CD8-positive, alpha-beta memory T cell (primary cell): ENCODE measurements around the gene HFM1. TPM values are rescaled to one million over a fixed set of nuclear protein-coding genes. Genes with fewer than 3 reads are reported as not detected.

Source experiments
- CTCF ChIA-PET: fragments of 350-600 bp; sonication (Branson Sonifier 250); formaldehyde crosslinking; loops from one replicate; lab custom pipeline; 2021; ENCODE audit warnings: antibody characterized with exemption; lab: Charles Lee
- POLR2A ChIA-PET: fragments of 350-600 bp; sonication (Branson Sonifier 250); formaldehyde crosslinking; loops from one replicate; lab custom pipeline; 2021; ENCODE audit warnings: antibody characterized with exemption; lab: Charles Lee
- DNase-seq, 5 donors: peaks; one replicate each; pipeline versions ENCODE4 v3.0.0 to v3.0.0-alpha.2; 2020 to 2022; ENCODE audit warnings: mixed read lengths in 1 of 5
- H3K27ac ChIP-seq: one replicate; pipeline ENCODE4 v1.7.0; 2013; ENCODE audit warnings: low read depth, mild to moderate bottlenecking, low read length, moderate library complexity
- H3K27me3 ChIP-seq: 2 replicates; pipeline ENCODE4 v1.7.0; 2013; ENCODE audit warnings: low read length, mild to moderate bottlenecking; ENCODE audit not compliant: insufficient read depth, poor library complexity, severe bottlenecking
- H3K36me3 ChIP-seq: 2 replicates; pipeline ENCODE4 v1.7.0; 2013; ENCODE audit warnings: mild to moderate bottlenecking, low read length, moderate library complexity; ENCODE audit not compliant: insufficient read depth
- H3K4me1 ChIP-seq: 2 replicates; pipeline ENCODE4 v1.7.0; 2013; ENCODE audit warnings: mild to moderate bottlenecking, low read length, moderate library complexity; ENCODE audit not compliant: insufficient read depth
- H3K4me3 ChIP-seq: 2 replicates; pipeline ENCODE4 v1.7.0; 2013; ENCODE audit warnings: mild to moderate bottlenecking, low read length
- H3K9me3 ChIP-seq: 2 replicates; pipeline ENCODE4 v1.7.0; 2013; ENCODE audit warnings: mild to moderate bottlenecking, low read length
- H3K27ac Mint-ChIP-seq, 8 donors: one replicate each; pipeline ENCODE4 v1.8.0; 2020 to 2021; ENCODE audit warnings: mixed read lengths in 8 of 8, mild to moderate bottlenecking in 6 of 8, inconsistent platforms in 3 of 8, moderate library complexity in 3 of 8
- H3K27me3 Mint-ChIP-seq, 2 donors: one replicate each; pipeline ENCODE4 v1.8.0; 2020 to 2021; ENCODE audit warnings: mixed read lengths in 2 of 2, mild to moderate bottlenecking in 1 of 2, moderate library complexity in 1 of 2
- H3K36me3 Mint-ChIP-seq, 3 donors: one replicate each; pipeline ENCODE4 v1.8.0; 2020 to 2021; ENCODE audit warnings: mixed read lengths in 3 of 3, inconsistent platforms in 1 of 3, mild to moderate bottlenecking in 1 of 3
- H3K4me1 Mint-ChIP-seq, 3 donors: one replicate each; pipeline ENCODE4 v1.8.0; 2020 to 2021; ENCODE audit warnings: mixed read lengths in 3 of 3, inconsistent platforms in 1 of 3, mild to moderate bottlenecking in 1 of 3
- H3K4me3 Mint-ChIP-seq, 7 donors: one replicate each; pipeline ENCODE4 v1.8.0; 2020 to 2021; ENCODE audit warnings: mixed read lengths in 7 of 7, mild to moderate bottlenecking in 6 of 7, moderate library complexity in 4 of 7, inconsistent platforms in 2 of 7
- H3K9me3 Mint-ChIP-seq, 5 donors: one replicate each; pipeline ENCODE4 v1.8.0; 2020 to 2022; ENCODE audit warnings: mixed read lengths in 5 of 5, mild to moderate bottlenecking in 3 of 5, moderate library complexity in 2 of 5, inconsistent platforms in 1 of 5
- polyA plus RNA-seq: library from polyadenylated mRNA; unstranded; fragments of 300-500 nt; fragmentation: Illumina TruSeq; gene quantifications from one replicate; pipeline ENCODE4 v1.2.3, GENCODE V29; 2021
- total RNA-seq, 2 experiments: library from RNA; stranded (reverse); gene quantifications; one replicate each; pipeline ENCODE4 v1.2.3, GENCODE V29; 2021

The HFM1 gene
- total and polyA plus RNA-seq, 3 experiments from 2014 or later: not detected

- no peaks in the 10 kb centered on the region for H3K9me3 ChIP-seq
- no peak overlapping the region for H3K4me3 ChIP-seq
- no peak for DNase-seq
- H3K9me3 Mint-ChIP-seq: no peaks in the 10 kb centered on the region
- no peak overlapping the region for H3K4me3 Mint-ChIP-seq
- H3K4me1 ChIP-seq: no peaks in the 10 kb centered on the region
- no peak overlapping the region for H3K27ac Mint-ChIP-seq
- ChIA-PET POLR2A (no interaction called here), CTCF (no interaction called here)
- H3K27me3 ChIP-seq: no peaks in the 10 kb centered on the region
- no peaks in the 10 kb centered on the region for H3K4me1 Mint-ChIP-seq
- H3K36me3 Mint-ChIP-seq: no peaks in the 10 kb centered on the region
- no peak overlapping the region for H3K27ac ChIP-seq
- H3K27me3 Mint-ChIP-seq: peaks cover 7 to 21% of the 10 kb centered on the region in 2 donors
- H3K36me3 ChIP-seq: no peaks in the 10 kb centered on the region
Measured at GRCh38 chr1:91345395-91346005, 59.1 kb downstream of the HFM1 start.

- Histone ChIP-seq H3K9me3 (no peaks in the 10 kb centered on the region), H3K4me3 (no peak overlapping the region), H3K27ac (no peak overlapping the region), H3K36me3 (no peaks in the 10 kb centered on the region), H3K27me3 (no peaks in the 10 kb centered on the region), H3K4me1 (no peaks in the 10 kb centered on the region)
- ChIA-PET POLR2A (no interaction called here), CTCF (no interaction called here)
- no peaks in the 10 kb centered on the region for H3K4me1 Mint-ChIP-seq
- no peak for DNase-seq
- no peak overlapping the region for H3K27ac Mint-ChIP-seq
- H3K27me3 Mint-ChIP-seq: peaks cover 13 to 26% of the 10 kb centered on the region in 2 donors
- peaks cover 0 to 6% (median 0%) of the 10 kb centered on the region in 5 donors for H3K9me3 Mint-ChIP-seq
- H3K4me3 Mint-ChIP-seq: no peak overlapping the region
- H3K36me3 Mint-ChIP-seq: no peaks in the 10 kb centered on the region
Measured at GRCh38 chr1:91338501-91338900, 66.1 kb downstream of the HFM1 start.

GRCh38 chr1:91335603-91336002 is 69.0 kb downstream of the HFM1 start:
- no peaks in the 10 kb centered on the region for H3K27me3 ChIP-seq
- H3K9me3 ChIP-seq: no peaks in the 10 kb centered on the region
- H3K36me3 Mint-ChIP-seq: no peaks in the 10 kb centered on the region
- no peak overlapping the region for H3K27ac Mint-ChIP-seq
- H3K27ac ChIP-seq: no peak overlapping the region
- no peaks in the 10 kb centered on the region for H3K36me3 ChIP-seq
- POLR2A ChIA-PET: no interaction called here
- H3K4me1 Mint-ChIP-seq: no peaks in the 10 kb centered on the region
- H3K9me3 Mint-ChIP-seq: peaks cover 1 to 12% (median 6%) of the 10 kb centered on the region in 5 donors
- CTCF ChIA-PET: no interaction called here
- no peak overlapping the region for H3K4me3 Mint-ChIP-seq
- peaks cover 11 to 30% of the 10 kb centered on the region in 2 donors for H3K27me3 Mint-ChIP-seq
- H3K4me1 ChIP-seq: no peaks in the 10 kb centered on the region
- no peak for DNase-seq
- H3K4me3 ChIP-seq: no peak overlapping the region

- H3K27ac ChIP-seq: no peak overlapping the region
- no peak for DNase-seq
- H3K4me1 Mint-ChIP-seq: no peaks in the 10 kb centered on the region
- no peaks in the 10 kb centered on the region for H3K9me3 ChIP-seq
- no peaks in the 10 kb centered on the region for H3K27me3 ChIP-seq
- no peak overlapping the region for H3K27ac Mint-ChIP-seq
- H3K4me1 ChIP-seq: no peaks in the 10 kb centered on the region
- H3K27me3 Mint-ChIP-seq: peaks cover 15 to 30% of the 10 kb centered on the region in 2 donors
- H3K4me3 ChIP-seq: no peak overlapping the region
- POLR2A ChIA-PET: no interaction called here
- no peaks in the 10 kb centered on the region for H3K36me3 Mint-ChIP-seq
- CTCF ChIA-PET: no interaction called here
- no peak overlapping the region for H3K4me3 Mint-ChIP-seq
- peaks cover 5 to 15% (median 6%) of the 10 kb centered on the region in 5 donors for H3K9me3 Mint-ChIP-seq
- no peaks in the 10 kb centered on the region for H3K36me3 ChIP-seq
Measured at GRCh38 chr1:91334856-91335255, 69.8 kb downstream of the HFM1 start.

- POLR2A ChIA-PET: no interaction called here
Measured at GRCh38 chr1:91325456-91325855, 79.2 kb downstream of the HFM1 start.

GRCh38 chr1:91314643-91315042 is 90.0 kb downstream of the HFM1 start:
- no peak for DNase-seq
- H3K9me3 Mint-ChIP-seq: peaks cover 0 to 3% (median 0%) of the 10 kb centered on the region in 5 donors
- no peaks in the 10 kb centered on the region for H3K4me1 Mint-ChIP-seq
- peaks cover 11 to 54% of the 10 kb centered on the region in 2 donors for H3K27me3 Mint-ChIP-seq
- no peaks in the 10 kb centered on the region for H3K36me3 Mint-ChIP-seq
- Histone ChIP-seq H3K36me3 (no peaks in the 10 kb centered on the region), H3K4me1 (no peaks in the 10 kb centered on the region), H3K27me3 (peaks cover under 1% of the 10 kb centered on the region), H3K9me3 (no peaks in the 10 kb centered on the region), H3K4me3 (no peak overlapping the region), H3K27ac (no peak overlapping the region)
- POLR2A ChIA-PET: no interaction called here
- CTCF ChIA-PET: no interaction called here
- H3K27ac Mint-ChIP-seq: no peak overlapping the region
- H3K4me3 Mint-ChIP-seq: no peak overlapping the region

More at GRCh38 chr1:91325456-91325855, 79.2 kb downstream of the HFM1 start:
- no peaks in the 10 kb centered on the region for H3K36me3 Mint-ChIP-seq
- no peaks in the 10 kb centered on the region for H3K4me1 ChIP-seq
- H3K9me3 ChIP-seq: no peaks in the 10 kb centered on the region
- peaks cover 21 to 51% of the 10 kb centered on the region in 2 donors for H3K27me3 Mint-ChIP-seq
- no peak overlapping the region for H3K27ac Mint-ChIP-seq
- H3K27me3 ChIP-seq: no peaks in the 10 kb centered on the region
- no peaks in the 10 kb centered on the region for H3K36me3 ChIP-seq
- H3K4me3 Mint-ChIP-seq: no peak overlapping the region
- no peak overlapping the region for H3K4me3 ChIP-seq
- H3K4me1 Mint-ChIP-seq: no peaks in the 10 kb centered on the region
- no peak for DNase-seq
- CTCF ChIA-PET: no interaction called here
- H3K9me3 Mint-ChIP-seq: peaks cover 0 to 6% (median 1%) of the 10 kb centered on the region in 5 donors
- H3K27ac ChIP-seq: no peak overlapping the region

GRCh38 chr1:91311672-91312071 is 93.0 kb downstream of the HFM1 start:
- H3K4me1 Mint-ChIP-seq: no peaks in the 10 kb centered on the region
- Histone ChIP-seq H3K4me3 (no peak overlapping the region), H3K36me3 (no peaks in the 10 kb centered on the region), H3K4me1 (no peaks in the 10 kb centered on the region), H3K9me3 (no peaks in the 10 kb centered on the region), H3K27ac (no peak overlapping the region), H3K27me3 (no peaks in the 10 kb centered on the region)
- no peak for DNase-seq
- CTCF ChIA-PET: no interaction called here
- H3K9me3 Mint-ChIP-seq: peaks cover 7 to 15% (median 14%) of the 10 kb centered on the region in 5 donors
- H3K27ac Mint-ChIP-seq: no peak overlapping the region
- peaks cover 9 to 27% of the 10 kb centered on the region in 2 donors for H3K27me3 Mint-ChIP-seq
- POLR2A ChIA-PET: no interaction called here
- H3K4me3 Mint-ChIP-seq: no peak overlapping the region
- H3K36me3 Mint-ChIP-seq: peaks cover 0 to 3% (median 0%) of the 10 kb centered on the region in 3 donors

GRCh38 chr1:91308544-91308943 is 96.1 kb downstream of the HFM1 start:
- H3K27ac ChIP-seq: no peak overlapping the region
- Mint-ChIP-seq H3K27ac (no peak overlapping the region), H3K36me3 (peaks cover 0 to 3% (median 0%) of the 10 kb centered on the region in 3 donors), H3K4me1 (no peaks in the 10 kb centered on the region), H3K9me3 (peaks cover 8 to 19% (median 15%) of the 10 kb centered on the region in 5 donors), H3K27me3 (peaks cover 9 to 20% of the 10 kb centered on the region in 2 donors), H3K4me3 (no peak overlapping the region)
- no peak overlapping the region for H3K4me3 ChIP-seq
- H3K4me1 ChIP-seq: no peaks in the 10 kb centered on the region
- ChIA-PET CTCF (interaction anchor here (0.6 kb wide), 1 partner anchor 321 kb away, joined by 3 read pairs; no protein-coding TSS in a partner anchor), POLR2A (no interaction called here)
- no peak for DNase-seq
- no peaks in the 10 kb centered on the region for H3K9me3 ChIP-seq
- H3K36me3 ChIP-seq: no peaks in the 10 kb centered on the region
- no peaks in the 10 kb centered on the region for H3K27me3 ChIP-seq
